Measurements from ENCODE around the gene SMIM29.

Gene SMIM29

GRCh38 chr6:34239893-34240292 lies 8.9 kb downstream of the SMIM29 start:
- no peak for DNase-seq

DNA sequence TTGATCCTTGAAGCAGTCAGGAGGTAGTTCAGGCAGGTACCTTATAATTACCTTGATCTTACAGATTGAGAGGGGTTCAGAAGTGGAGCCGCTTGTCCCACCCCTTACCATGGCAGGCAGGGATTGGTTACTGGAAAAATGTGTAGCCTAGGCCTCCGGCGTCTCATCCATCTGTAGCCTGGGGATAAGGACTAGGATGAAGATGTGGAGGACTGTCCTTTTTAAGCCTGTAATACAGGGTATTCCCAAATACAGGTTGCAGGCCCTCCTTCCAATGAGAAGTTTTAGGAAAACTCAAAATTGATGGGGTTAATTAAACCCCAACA lies 9.3 kb downstream of the SMIM29 start:
- no peak for DNase-seq

GRCh38 chr6:34238585-34239499 lies 10.0 kb downstream of the SMIM29 start:
- DNase-seq = no peak

DNA sequence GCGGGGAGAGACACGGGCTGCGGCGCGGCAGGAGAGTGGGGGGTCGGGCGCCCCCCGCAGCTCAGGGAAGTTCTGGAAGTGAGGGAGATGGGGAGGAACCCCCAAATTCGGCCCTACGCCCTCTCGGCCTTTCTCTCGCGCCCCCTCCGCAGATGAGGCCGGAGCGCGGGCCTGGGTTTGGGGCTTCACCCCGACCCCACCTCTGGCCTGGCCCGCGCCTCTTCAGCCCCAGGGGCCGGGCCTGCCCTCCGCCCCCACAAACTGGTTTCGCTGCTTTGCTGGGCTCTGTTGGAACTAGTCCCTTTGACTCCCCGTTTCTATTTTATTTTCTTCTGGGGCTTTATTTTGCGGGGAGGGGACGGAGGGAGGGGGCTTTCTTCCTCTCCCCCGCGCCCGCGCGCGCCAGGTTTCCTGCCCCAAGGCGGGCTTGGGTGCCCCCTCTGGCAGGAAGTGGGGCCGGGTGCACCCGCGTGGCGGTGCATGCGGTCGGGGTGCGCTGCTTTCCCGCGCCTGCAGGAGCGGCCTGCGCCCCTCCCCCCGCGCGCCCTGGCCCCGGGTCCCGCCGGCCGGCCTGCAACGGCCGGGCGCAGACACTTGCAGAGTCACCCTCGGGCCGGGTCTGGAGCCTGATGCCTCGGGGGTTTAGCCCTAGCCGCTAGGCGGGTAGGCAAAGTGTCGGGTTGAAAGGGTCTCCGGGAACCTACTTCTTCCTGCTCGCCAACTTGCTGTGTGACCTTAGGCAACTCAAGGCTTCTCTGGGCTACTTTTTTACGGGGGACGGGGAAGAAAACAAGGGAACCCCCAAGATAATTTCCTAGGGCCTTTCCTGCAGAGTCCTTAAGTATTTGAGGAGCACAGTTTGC lies 10.9 kb downstream of the SMIM29 start:
- peak; percentile 78 for DNase-seq

- peak; percentile 48 for DNase-seq
Observed at GRCh38 chr6:34237316-34237721, 11.5 kb downstream of the SMIM29 start.

- peak; percentile 94 for DNase-seq
Observed at GRCh38 chr6:34236443-34237315, 12.1 kb downstream of the SMIM29 start, which contains the start of gene HMGA1. Gene HMGA1, plus strand, starts transcription at chr6:34236873. Its CDS starts 3,908 bp downstream, at chr6:34240781.

- DNase-seq = peak; percentile 54
Observed at GRCh38 chr6:34236131-34236442, 12.7 kb downstream of the SMIM29 start.

DNA sequence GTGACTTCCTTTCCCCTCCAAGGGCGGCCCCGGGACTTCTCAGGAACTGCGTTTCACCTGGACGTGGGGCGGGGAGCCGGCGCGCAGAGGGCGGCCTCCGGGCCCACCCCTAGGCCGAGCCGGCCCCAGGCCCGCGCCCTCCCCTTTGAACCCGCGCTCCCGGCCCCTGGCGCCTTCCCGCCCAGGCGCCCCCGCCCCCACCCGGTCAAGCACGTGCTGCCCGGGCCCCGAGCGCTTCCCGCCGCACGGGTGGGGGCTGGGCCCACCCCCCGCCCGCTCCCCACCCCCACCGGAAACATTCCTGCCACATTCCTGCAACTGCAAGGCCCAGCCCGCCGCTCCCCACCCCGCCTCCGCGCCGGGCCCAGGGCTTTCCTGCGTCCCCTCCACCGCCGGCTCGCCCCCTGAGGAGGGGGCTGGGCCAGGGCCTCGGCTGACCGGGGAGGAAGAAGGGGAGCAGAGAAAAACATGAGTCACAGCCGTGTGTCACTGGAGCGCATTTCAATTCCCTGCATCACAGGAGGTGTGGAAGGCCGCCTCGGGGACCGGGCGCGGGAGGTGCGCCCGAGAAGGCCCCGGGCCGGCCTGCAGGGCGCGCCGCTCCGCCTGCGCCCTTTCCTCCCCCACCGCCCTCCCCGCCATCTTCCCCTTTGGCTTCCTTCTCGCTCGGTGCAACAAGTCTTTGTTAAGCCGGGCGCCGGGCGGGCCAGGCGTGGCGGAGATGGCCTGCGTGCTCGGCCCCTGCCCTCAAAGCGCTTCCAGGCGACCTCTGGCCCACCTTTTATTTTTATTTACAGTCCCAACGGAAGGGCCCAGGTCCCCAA lies 13.3 kb downstream of the SMIM29 start:
- DNase-seq = peak; percentile 71

DNA sequence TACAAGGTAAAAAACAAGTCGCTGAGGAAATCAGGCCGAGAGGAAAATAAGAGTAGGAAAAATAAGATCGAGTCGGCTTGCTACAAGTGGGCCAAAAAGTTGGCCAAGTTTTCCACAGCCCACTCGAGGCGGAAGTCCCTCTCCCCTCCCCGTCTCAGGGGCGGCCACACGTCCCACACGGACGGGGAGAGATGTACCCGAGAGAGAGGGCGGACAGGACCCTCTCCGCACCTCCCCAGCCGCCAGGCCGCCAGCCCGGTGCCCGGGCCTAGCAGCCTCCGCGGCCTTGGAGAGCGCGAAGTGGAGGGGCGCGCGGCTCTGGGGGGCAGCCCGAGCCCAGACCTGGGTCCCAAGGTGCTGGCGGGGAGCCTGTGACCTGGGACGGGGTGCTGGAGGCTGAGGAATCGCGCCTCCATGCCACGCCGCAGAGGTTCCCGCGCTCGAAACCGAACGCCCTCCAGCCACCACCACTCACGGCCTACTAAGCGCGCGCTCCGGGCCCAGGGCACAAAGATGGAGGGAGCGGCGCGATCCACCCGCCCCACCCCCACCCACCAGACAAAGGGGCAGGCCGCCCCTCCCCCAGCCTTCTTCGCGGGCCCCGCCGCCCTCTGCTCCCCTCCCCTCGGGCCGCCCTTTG lies 14.0 kb downstream of the SMIM29 start:
- no peak for DNase-seq

DNA sequence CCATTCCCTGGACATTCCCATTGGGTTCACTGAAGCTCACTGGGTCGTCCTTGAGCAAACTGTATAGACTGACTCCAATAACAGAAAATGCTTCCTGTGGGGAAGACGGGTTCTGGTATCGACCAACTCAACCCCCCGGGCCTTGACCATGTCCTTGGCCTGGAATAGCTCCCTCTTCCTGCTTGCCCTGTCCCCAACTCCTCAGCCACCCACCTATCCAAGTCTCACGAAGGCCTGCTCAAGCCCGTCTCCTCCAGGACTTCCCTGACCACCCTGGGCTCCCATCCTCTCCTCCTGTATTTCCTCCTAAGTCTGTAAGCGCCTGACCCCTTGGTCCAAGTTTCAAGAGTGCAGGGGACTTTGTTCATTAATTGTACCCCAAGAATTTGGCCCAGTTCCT lies 14.9 kb downstream of the SMIM29 start:
- no peak for DNase-seq

DNA sequence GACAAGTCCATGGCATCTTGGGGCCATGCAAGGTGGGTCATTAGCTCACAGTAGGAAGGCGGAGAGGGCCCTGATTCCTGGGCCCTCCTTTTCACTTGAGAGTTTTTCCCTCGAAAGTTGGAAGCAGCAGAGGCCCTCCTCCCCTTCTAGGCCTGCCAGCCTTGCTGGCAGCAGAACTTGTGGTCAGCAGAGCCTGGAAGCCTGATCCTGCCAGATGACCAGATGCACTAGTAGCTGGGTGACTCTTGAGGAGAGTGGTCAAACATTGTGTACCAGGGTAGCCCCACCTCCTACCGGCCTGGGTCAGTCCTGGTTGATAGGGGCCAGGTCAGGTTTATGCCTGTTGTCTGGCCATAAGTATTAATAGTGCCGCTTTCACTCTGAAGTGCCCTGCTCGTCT lies 15.9 kb downstream of the SMIM29 start:
- DNase-seq = no peak

GRCh38 chr6:34231566-34232336 lies 17.1 kb downstream of the SMIM29 start:
- DNase-seq = no peak

- DNase-seq = no peak
Observed at GRCh38 chr6:34230653-34231371, 18.0 kb downstream of the SMIM29 start.

DNA sequence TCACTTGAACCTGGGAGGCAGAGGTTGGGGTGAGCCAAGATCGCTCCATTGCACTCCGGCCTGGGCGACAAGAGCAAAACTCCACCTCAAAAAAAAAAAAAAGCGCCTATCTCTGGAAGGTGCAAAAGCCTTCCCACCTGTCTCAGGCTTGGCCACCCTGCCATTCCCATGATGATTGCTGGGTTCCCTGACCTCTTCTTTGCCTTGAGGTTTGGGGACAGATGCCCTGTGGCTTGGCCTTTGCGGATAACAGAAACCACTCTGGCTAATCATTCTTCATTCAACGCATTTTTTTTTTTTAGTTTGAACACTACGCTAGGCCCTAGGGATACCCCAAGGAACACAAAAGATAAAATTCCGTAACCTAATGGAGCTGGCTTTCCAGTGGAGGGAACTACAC lies 18.9 kb downstream of the SMIM29 start:
- DNase-seq = no peak

DNA sequence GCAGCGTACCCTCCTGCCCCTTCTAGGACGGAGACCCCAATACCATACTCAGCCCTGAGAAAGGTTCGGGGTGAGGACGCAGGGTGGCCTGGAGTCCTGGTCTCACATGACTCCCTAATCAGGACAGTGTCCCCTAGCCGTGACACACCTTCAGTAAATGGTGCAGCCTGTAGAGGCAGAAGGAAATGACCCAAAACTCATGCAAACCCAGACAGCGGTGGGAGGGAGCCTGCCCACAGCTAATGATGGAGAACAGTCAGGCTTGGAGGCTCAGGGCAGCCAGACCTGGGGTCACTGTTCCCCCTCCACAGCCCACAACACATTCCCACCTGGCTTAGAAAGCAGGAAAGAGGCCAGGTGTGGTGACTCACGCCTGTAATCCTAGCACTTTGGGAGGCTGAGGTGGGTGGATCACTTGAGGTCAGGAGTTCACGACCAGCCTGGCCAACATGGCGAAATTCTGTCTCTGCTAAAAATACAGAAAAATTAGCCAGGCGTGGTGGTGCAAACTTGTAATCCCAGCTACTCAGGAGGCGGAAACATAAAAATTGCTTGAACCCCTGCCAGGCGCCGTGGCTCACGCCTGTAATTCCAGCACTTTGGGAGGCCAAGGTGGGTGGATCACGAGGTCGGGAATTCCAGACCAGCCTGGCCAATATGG lies 20.9 kb downstream of the SMIM29 start:
- DNase-seq = no peak

DNA sequence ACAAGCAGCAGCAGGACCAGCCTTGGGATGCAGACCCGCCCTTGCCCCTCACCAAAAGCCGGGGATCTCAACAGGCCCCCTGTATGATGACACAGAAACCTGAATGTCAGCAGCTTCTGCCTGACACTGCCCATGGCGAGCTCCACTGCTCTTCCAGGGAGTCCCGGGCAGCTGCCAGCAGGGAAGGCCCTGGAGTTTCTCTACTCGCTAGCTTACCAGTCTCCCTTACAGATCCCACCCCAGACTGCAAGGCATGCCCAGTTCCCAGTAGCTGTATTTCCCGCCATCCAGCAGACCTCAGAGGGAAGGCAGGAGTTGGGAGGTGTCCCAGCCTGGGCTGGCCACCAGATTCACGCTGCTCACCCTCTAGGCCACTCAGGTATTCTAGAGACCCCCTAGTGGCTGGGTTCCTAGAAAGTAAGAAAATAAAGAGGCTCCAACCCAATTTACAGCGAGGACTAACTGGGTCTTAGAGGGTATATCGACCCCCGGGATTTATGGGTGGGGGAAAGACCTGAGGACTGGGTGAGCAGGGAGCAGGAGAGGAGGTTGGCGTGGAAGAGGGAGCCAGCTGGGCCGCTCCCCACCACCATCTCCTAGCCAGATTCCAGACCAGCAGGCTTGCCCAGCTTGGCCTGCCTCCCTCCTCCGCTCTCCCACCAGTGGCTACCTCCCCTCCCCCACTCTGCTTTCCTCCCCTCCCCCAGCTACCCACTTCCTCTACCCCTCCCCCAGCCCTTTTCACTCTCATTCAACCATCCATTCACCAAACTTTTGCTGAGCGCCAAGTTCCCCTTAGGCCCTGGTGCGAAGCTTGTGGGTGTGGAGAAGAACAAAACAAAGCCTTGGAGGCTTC lies 21.8 kb downstream of the SMIM29 start:
- no peak for DNase-seq

- DNase-seq = no peak
Observed at GRCh38 chr6:34226066-34226465, 22.7 kb downstream of the SMIM29 start.

- no peak for DNase-seq
Observed at GRCh38 chr6:34225551-34225950, 23.3 kb downstream of the SMIM29 start.

Measured in stimulated activated CD4-positive, alpha-beta T cell treated with anti-CD3 and anti-CD28 coated beads, Interleukin-4, amount 100 ng/mL, for 1 hour (primary cell).